TTC549 (cell line): Measurements from ENCODE around the gene SNRPD3.
"Not testable (repeated sequence)": the region's sequence is repeated elsewhere in the genome, so short reads cannot be mapped to it uniquely, and the experiment has no call there.

Experiments used
- FAIRE-seq: peaks from 2 replicates; lab custom pipeline; 2012; peaks lifted over from hg19 to GRCh38; lab: Jason Lieb, UNC

SNRPD3 gene

GRCh38 chr22:24535348-24535747, 20.5 kb upstream of the SNRPD3 start:
- FAIRE-seq = no peak

- no peak for FAIRE-seq
Measured at GRCh38 chr22:24536089-24536488, 19.7 kb upstream of the SNRPD3 start.

- FAIRE-seq = no peak
Measured at GRCh38 chr22:24540470-24540869, 15.3 kb upstream of the SNRPD3 start.

- no peak for FAIRE-seq
Measured at GRCh38 chr22:24541681-24542515, 13.9 kb upstream of the SNRPD3 start.

GRCh38 chr22:24542641-24543040, 13.2 kb upstream of the SNRPD3 start:
- FAIRE-seq = no peak

- no peak for FAIRE-seq
Measured at GRCh38 chr22:24543185-24543601, 12.6 kb upstream of the SNRPD3 start.

- FAIRE-seq = no peak
Measured at GRCh38 chr22:24543679-24544243, 12.0 kb upstream of the SNRPD3 start.

GRCh38 chr22:24548812-24549211, 7.0 kb upstream of the SNRPD3 start:
- no peak for FAIRE-seq

- no peak for FAIRE-seq
Measured at GRCh38 chr22:24550028-24550901, 5.5 kb upstream of the SNRPD3 start.

GRCh38 chr22:24550902-24551435, 4.8 kb upstream of the SNRPD3 start:
- no peak for FAIRE-seq

GRCh38 chr22:24552503-24553286, 3.1 kb upstream of the SNRPD3 start:
- not testable (repeated sequence) for FAIRE-seq

- no peak for FAIRE-seq
Measured at GRCh38 chr22:24553597-24554312, 2.0 kb upstream of the SNRPD3 start.

- FAIRE-seq = no peak
Measured at GRCh38 chr22:24554313-24555164, 1.3 kb upstream of the SNRPD3 start, which contains the start of gene GUCD1. Gene GUCD1, minus strand, starts transcription at chr22:24555138. Its CDS starts 147 bp downstream, at chr22:24554991.

GRCh38 chr22:24559471-24559870, 3.7 kb downstream of the SNRPD3 start:
- FAIRE-seq = no peak

GRCh38 chr22:24563246-24563645, 7.4 kb downstream of the SNRPD3 start:
- no peak for FAIRE-seq

GRCh38 chr22:24564376-24565058, 8.7 kb downstream of the SNRPD3 start:
- no peak for FAIRE-seq

- FAIRE-seq = no peak
Measured at GRCh38 chr22:24565077-24565476, 9.3 kb downstream of the SNRPD3 start.

- no peak for FAIRE-seq
Measured at GRCh38 chr22:24566899-24567511, 11.2 kb downstream of the SNRPD3 start.

- no peak for FAIRE-seq
Measured at GRCh38 chr22:24567668-24568067, 11.9 kb downstream of the SNRPD3 start.
